Endothelial cell of umbilical vein (primary cell): Measurements from ENCODE around the gene DLGAP4. TPM values are rescaled to one million over a fixed set of nuclear protein-coding genes. Genes with fewer than 3 reads are reported as not detected.

ENCODE experiments used
- BruUV-seq: library from RNA; stranded (reverse); fragments of 400-500 nt; replicated peaks from 2 replicates; lab custom pipeline; 2021; lab: Mats Ljungman, UMichigan
- CTCF ChIA-PET: fragments of 300-600, 350-600 bp; sonication (Branson Sonifier 250); formaldehyde crosslinking; loops from one replicate; lab custom pipeline; 2021; ENCODE audit warnings: antibody characterized with exemption, inconsistent platforms; lab: Charles Lee
- POLR2A ChIA-PET: fragments of 300-600, 350-600 bp; sonication (Branson Sonifier 250); formaldehyde crosslinking; loops from one replicate; lab custom pipeline; 2021; ENCODE audit warnings: antibody characterized with exemption, inconsistent platforms; lab: Charles Lee
- DNase-seq: peaks from one replicate; pipeline ENCODE4 v3.0.0-alpha.2; 2011; ENCODE audit warnings: low read depth, low spot score
- FAIRE-seq: peaks from 2 replicates; lab custom pipeline; 2011; peaks lifted over from hg19 to GRCh38; lab: Jason Lieb, UNC
- H2AFZ ChIP-seq: 2 replicates; pipeline ENCODE4 v1.6.0; 2012; ENCODE audit warnings: low read depth, low read length, control low read depth, inconsistent platforms
- H3K27ac ChIP-seq: 2 replicates; pipeline ENCODE4 v1.5.1; 2011; ENCODE audit warnings: low read depth, mild to moderate bottlenecking, control low read depth, low read length, moderate library complexity; ENCODE audit not compliant: insufficient read depth
- H3K27me3 ChIP-seq, 2 experiments: 2 replicates each; pipeline versions ENCODE4 v1.6.0 to v1.6.1; 2011; ENCODE audit warnings: low read length in 2 of 2, mixed read lengths in 1 of 2; ENCODE audit not compliant: control insufficient read depth in 2 of 2, insufficient read depth in 2 of 2
- H3K36me3 ChIP-seq, 2 experiments: 2 replicates in 1 of 2; 3 replicates in 1 of 2; pipeline ENCODE4 v1.5.1; 2011; ENCODE audit warnings: low read length in 2 of 2, mild to moderate bottlenecking in 1 of 2, moderate library complexity in 1 of 2; ENCODE audit not compliant: control insufficient read depth in 2 of 2, insufficient read depth in 2 of 2; ENCODE audit errors: extremely low read depth in 1 of 2
- H3K4me1 ChIP-seq: 3 replicates; pipeline ENCODE4 v1.5.1; 2011; ENCODE audit warnings: mild to moderate bottlenecking, low read length; ENCODE audit not compliant: control insufficient read depth, insufficient read depth; ENCODE audit errors: extremely low read depth
- H3K4me2 ChIP-seq: 2 replicates; pipeline ENCODE4 v1.6.1; 2011; ENCODE audit warnings: low read length, control low read depth, mixed read lengths; ENCODE audit not compliant: insufficient read depth
- H3K4me3 ChIP-seq, 3 experiments: fragments of 200-600 bp in 1 of 3; sonication (generic), shearing (Covaris generic) in 1 of 3; replicated peaks in 1 of 3; 2 replicates each; pipeline ENCODE4 v1.5.1; 2011 to 2016; ENCODE audit warnings: control low read depth in 3 of 3, low read length in 3 of 3, mild to moderate bottlenecking in 2 of 3, inconsistent platforms in 1 of 3, low read depth in 1 of 3, moderate library complexity in 1 of 3; ENCODE audit not compliant: insufficient read depth in 1 of 3
- H3K79me2 ChIP-seq: 2 replicates; pipeline ENCODE4 v1.6.0; 2012; ENCODE audit warnings: low read length, inconsistent platforms; ENCODE audit not compliant: control insufficient read depth, insufficient read depth
- H3K9ac ChIP-seq: replicated peaks from 2 replicates; pipeline ENCODE3; 2011; ENCODE audit warnings: low read length, control low read depth; ENCODE audit not compliant: insufficient read depth; ENCODE audit errors: extremely low read depth
- H3K9me1 ChIP-seq: replicated peaks from 3 replicates; pipeline ENCODE4 v1.6.0; 2011; ENCODE audit warnings: mild to moderate bottlenecking, low read length; ENCODE audit not compliant: control insufficient read depth, insufficient read depth; ENCODE audit errors: extremely low read depth
- H3K9me3 ChIP-seq: replicated peaks from 2 replicates; pipeline ENCODE4 v1.5.1; 2012; ENCODE audit warnings: low read length, inconsistent platforms; ENCODE audit not compliant: control insufficient read depth, insufficient read depth
- H4K20me1 ChIP-seq: replicated peaks from 2 replicates; pipeline ENCODE3; 2011; ENCODE audit warnings: mild to moderate bottlenecking, low read length; ENCODE audit not compliant: control insufficient read depth, insufficient read depth; ENCODE audit errors: extremely low read depth
- CTCF ChIP-seq, 2 donors: IDR thresholded peaks; 1 replicate in 1 of 2; 2 replicates in 1 of 2; pipeline ENCODE4 v1.5.1; 2011; ENCODE audit warnings: low read length in 2 of 2, mild to moderate bottlenecking in 2 of 2, moderate library complexity in 2 of 2, control low read depth in 1 of 2, inconsistent platforms in 1 of 2, low read depth in 1 of 2; ENCODE audit not compliant: insufficient read depth in 1 of 2; ENCODE audit errors: extremely low read depth in 1 of 2
- FOS ChIP-seq: IDR thresholded peaks from 2 replicates; pipeline ENCODE4 v1.6.1; 2011; ENCODE audit warnings: mild to moderate bottlenecking, low read length, moderate library complexity, borderline replicate concordance; ENCODE audit not compliant: insufficient read depth
- MAX ChIP-seq: IDR thresholded peaks from 2 replicates; pipeline ENCODE4 v1.6.1; 2011; ENCODE audit not compliant: insufficient read depth, insufficient read length
- MYC ChIP-seq: IDR thresholded peaks from one replicate; pipeline ENCODE4 v1.6.1; 2011; ENCODE audit warnings: mild to moderate bottlenecking, low read depth, low read length
- POLR2A ChIP-seq: IDR thresholded peaks from 2 replicates; pipeline ENCODE4 v1.6.1; 2012; ENCODE audit warnings: low read depth, mild to moderate bottlenecking, control low read depth, low read length
- POLR2AphosphoS5 ChIP-seq: IDR thresholded peaks from 2 replicates; pipeline ENCODE4 v1.6.1; 2012; ENCODE audit warnings: low read depth, mild to moderate bottlenecking, control low read depth, low read length, moderate library complexity; ENCODE audit not compliant: insufficient read depth
- dilution Hi-C: fragments of 300-500 bp; cut with MboI; formaldehyde crosslinking; loops from one replicate; pipeline ENCODE4 v1.15.0; 2019; ENCODE audit warnings: low sequenced_read_pairs; ENCODE audit not compliant: extremely low pct_ligation_motif_present
- intact Hi-C: fragments of 100-400 bp; cut with micrococcal nuclease; formaldehyde crosslinking; loops from one replicate; pipeline ENCODE4 v1.10.0; 2022
- polyA plus RNA-seq, 4 experiments: library from polyadenylated mRNA; depleted of rRNA in 3 of 4; stranded (reverse) in 3 of 4; unstranded in 1 of 4; fragments of >200 nt; gene quantifications; 2 replicates each; pipeline versions ENCODE4 v1.2.1 to v1.2.3, GENCODE V29; 2011 to 2012; ENCODE audit warnings: missing spikeins in 1 of 4
- total RNA-seq: library from RNA; stranded (reverse); gene quantifications from 2 replicates; pipeline ENCODE4 v1.2.3, GENCODE V29; 2021

Gene DLGAP4
- total and polyA plus RNA-seq, 2 donors (not counting 3 experiments of a cell fraction or from before 2014, with no cell fraction given) = 57.5 to 125 TPM

GRCh38 chr20:36319356-36320260 is 13.5 kb downstream of the DLGAP4 start:
- DNase-seq (no peak), FAIRE-seq (no peak)
- Histone ChIP-seq H3K79me2 (no peaks in the 10 kb centered on the region), H3K36me3 (no peaks in the 10 kb centered on the region), H4K20me1 (no peaks in the 10 kb centered on the region), H3K4me3 (no peak overlapping the region), H3K4me1 (no peaks in the 10 kb centered on the region), H3K9ac (no peak overlapping the region), H2AFZ (no peak overlapping the region), H3K9me1 (no peaks in the 10 kb centered on the region), H3K4me2 (no peak overlapping the region), H3K9me3 (no peaks in the 10 kb centered on the region), H3K27me3 (no peaks in the 10 kb centered on the region), H3K27ac (no peak overlapping the region)
- intact Hi-C loops (no loop called here), dilution Hi-C loops (no loop called here)
- BruUV-seq = no TSS peak
- POLR2A ChIA-PET = no interaction called here
- no peak for TF ChIP-seq POLR2AphosphoS5
- TF ChIP-seq MAX = no peak
- no peak for TF ChIP-seq CTCF (IDR thresholded peaks at IDR 0.05; ENCODE audit: extremely low read depth in 1 of 2, insufficient read depth in 1 of 2, low read depth in 1 of 2, low read length in 2 of 2)
- TF ChIP-seq POLR2A = no peak
- no peak for TF ChIP-seq MYC
- TF ChIP-seq FOS = no peak
- CTCF ChIA-PET = interaction anchor here (1.2 kb wide), 1 partner anchor 9 kb away, joined by 4 read pairs; no protein-coding TSS in a partner anchor
